Raji (cell line): ENCODE data around the gene ASCC3.

Source experiments
- POLR2A ChIP-seq: IDR thresholded peaks from 2 replicates; pipeline ENCODE4 v1.6.1; 2011; ENCODE audit warnings: low read depth, low read length, control low read depth; ENCODE audit not compliant: insufficient read depth

Gene ASCC3

DNA sequence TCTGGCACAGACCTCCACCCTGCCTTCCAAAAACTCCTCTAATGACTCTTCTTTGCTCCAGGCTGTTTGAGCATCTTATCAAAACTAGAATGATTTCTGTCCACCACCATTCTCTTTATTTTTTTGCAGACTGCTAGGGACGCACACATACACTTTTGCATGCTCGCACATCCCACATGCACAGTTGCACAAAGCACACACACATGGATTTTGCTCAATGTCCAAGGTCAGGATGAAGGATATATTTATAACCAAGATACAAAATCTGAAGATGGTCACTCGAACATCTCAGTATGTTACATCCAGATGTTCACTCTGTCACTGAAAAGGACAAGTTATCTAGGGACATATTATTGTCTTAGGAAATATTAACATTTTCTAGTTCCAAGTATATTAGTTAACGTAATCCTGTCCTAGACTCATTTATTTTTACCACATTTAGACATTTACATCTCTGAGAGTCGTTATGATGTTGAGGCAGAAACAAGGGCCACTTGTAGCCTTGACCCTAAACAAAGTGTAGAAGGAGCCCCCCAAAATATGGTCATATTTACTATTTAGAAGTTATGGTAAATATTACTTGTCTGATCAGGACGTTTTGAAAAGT lies 413.0 kb downstream of the ASCC3 start:
- no peak for TF ChIP-seq POLR2A

DNA sequence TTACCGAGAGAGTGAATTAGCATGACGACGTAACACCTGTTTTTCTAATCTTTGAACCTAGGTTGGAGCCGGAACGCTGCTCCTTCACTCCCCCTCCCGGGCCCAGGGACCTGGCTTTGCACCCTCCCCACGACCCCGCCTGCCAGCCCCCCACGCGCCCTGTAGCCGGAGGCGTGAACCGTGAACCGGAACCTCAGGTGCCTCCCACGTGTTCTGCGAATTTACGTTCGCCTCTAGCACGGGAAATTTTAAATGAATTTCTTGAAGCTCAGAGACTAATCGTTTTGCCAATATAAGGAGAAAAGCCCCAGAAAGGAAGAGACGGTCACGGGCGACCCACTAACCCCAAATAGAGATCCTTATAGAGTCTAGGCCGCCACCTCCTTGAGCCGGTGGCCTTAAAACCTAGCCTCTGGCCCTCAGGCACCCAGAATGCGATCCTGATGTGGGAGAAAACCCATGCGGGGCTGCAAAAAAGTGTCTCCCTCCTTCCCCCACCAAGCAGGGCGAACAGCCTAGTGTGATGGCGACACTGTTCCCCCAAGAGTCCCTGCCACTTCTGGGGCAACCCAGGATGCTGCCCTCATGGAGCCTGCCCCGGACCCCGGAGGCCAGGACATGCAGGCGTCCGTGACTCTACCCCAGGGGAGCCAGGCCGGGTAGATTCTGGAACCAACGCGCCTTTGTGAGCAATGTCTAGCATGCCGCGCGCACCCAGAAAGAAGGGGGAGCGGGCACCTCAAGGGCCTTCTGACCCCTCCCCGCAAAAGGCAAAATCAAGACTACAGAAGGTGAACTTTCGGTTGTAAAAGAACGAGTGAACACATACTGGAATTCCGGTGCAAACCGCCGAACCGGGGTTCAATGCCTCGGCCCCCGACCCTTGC lies 413.8 kb downstream of the ASCC3 start:
- TF ChIP-seq POLR2A, result no peak

DNA sequence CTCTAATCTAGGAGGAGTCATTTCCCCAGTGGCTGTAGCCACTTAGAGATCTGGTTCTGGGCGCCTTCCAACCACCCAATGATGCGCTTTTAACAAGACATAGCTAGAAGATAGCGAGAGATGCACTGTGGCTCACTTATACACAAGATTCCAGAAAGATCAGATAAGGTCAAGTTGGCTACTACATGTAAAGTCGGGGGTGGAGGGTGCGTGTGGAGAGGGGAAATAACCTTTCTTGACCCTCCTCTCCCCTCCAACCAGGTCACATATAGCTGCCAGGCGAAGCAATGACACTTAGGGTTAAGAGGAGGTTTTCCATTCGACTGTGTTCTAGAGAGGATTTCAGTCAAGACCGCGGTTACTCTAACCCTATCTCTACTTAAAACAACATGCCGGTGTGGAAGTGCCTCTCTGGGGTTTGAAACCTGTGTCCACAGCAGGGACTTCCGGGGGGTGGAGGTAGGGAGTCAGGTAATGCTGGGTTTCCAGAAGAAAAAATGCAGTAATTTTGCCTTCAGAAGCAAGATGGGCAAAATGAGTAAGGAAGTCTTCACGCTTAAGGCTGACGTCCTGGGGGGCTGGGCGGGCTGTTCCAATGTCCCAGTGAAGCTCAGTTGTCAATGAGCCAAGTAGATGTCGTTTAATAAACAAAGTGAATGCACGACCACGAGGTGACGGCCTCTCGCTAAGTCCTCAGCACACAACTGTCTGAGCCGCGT lies 414.6 kb downstream of the ASCC3 start:
- TF ChIP-seq POLR2A, result no peak

DNA sequence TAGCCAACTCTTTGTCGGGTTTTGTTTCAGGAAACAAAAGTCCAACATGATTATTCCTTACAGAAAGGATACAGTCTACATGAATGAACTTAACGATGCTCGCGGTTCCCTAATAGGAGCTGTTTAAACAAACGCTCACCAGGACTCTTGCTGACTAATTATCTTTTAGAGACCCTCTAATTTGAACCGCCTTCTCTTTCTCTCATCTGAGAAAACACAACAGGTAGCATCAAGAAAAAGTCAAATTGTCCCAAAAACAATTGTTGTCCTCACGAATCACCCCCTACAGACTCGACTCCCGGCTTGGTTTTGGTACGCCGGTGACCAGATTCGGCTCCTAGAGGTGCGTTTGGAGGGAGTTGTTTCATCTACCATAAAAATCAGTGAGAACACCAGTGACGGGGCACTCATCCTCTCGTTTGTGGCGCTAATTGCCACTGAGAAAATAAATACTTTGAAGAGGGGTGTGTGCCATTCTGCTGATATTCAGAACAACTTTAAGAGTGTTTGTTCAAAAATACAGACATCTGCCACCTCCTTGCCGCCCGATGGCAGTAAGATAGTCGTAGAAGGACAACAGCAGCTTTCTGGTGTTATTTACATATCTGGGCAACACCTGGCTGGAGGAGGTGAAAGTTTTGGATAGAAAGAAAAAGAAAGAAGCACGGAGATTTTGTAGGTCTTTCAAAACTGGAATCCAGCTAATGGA lies 415.3 kb downstream of the ASCC3 start:
- TF ChIP-seq POLR2A, result no peak

DNA sequence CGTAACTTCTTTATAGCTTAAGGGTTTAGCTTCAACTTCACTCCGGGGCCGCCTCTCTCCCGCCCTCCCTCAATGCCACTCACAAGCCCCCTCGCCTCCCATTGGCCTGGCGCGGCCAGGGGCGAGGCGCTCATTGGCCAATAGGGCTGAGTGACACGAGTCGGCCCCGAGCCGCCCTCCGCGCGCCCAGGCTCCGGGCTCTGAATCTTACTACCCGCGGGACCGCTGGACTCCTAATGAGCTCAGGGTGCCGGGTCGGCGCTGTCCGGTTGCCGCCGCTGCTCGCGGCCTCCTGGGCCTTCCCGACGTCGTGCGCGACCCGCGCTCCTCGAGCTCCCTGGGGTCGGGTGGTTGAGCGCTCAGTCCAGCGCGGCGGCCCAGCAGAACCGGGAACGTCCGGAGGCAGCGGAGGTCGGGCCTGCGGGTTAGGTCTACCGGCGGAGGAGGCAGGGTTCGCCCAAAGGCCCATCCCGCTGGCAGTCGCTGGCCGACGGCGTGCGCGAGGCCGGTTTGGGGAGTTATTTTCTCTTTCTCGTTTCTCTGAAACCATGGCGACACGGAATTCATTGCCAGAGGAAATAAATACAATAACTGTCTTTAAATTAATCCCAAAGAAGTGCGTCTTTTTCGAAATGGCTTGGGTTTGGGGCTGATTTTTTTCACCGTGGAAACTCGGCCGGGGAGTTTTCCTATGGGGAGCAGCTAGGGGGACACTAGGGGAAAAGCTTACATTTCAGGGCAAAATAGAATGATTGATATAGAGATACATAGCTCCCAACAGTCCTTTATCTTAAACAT lies 416.0 kb downstream of the ASCC3 start, which contains the start of gene SIM1:
SIM1 (minus strand) TSS at position 19 of the 798 bp plus-strand sequence. CDS start 1,453 bp downstream, outside the sequence.
- TF ChIP-seq POLR2A, result no peak

DNA sequence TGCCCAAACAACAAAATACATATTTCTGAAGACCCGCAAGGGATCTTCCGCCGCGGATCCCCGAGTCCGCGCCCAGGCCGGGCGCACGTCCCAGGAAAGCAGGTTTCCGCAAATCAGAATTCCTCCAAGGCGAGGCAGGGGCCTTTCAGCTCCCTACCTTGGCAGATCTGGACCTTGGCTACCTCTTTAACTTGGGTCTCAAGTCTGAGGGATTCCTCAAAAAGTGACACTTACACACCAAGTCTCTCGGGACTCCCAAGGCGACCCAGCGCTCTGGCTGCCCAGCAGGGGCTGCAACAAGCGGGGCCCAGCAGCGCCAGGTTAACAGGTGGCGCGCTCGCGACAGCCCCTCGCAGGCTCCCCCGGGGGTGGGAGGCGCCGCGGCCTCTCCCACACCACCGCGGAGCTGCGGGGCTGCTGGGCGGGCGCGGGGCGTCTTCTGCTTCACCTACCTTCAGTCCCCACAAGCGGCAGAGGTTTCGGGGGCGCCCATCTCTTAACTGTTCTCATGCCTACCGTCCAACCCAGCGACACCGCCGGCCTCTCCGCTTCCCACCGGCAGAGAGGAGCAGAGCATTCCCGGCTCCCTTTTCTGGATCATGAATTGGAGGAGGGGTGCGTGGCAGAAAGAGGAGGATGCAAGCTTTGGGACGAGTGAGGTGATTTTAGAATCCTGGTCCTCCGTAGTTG lies 416.8 kb downstream of the ASCC3 start:
- TF ChIP-seq POLR2A, result no peak

DNA sequence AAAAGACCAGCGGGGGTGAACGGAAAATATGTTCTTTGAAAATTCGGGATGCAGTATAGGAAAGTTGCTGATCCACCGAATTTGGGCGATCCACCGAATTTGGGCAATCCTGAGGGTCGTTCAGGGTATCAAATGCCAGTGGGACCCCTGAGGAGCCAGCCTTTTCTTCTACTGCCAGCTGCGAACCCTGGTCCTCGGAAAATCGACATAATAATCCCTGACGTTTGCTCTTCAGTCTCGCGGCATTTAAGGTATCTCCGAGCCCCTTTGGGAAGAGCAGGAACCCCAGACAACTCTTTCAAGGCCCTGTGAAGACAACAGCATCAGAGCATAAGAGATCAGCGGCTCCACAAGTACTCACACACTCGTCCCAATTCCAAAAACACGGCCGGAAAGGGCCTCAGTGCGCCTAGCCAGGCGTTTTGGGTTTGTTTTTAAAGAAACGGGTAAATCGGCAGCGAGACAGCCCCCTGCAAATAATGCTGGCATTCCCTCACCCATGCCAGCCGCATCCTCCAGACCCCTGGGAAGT lies 417.4 kb downstream of the ASCC3 start:
- TF ChIP-seq POLR2A, result no peak

DNA sequence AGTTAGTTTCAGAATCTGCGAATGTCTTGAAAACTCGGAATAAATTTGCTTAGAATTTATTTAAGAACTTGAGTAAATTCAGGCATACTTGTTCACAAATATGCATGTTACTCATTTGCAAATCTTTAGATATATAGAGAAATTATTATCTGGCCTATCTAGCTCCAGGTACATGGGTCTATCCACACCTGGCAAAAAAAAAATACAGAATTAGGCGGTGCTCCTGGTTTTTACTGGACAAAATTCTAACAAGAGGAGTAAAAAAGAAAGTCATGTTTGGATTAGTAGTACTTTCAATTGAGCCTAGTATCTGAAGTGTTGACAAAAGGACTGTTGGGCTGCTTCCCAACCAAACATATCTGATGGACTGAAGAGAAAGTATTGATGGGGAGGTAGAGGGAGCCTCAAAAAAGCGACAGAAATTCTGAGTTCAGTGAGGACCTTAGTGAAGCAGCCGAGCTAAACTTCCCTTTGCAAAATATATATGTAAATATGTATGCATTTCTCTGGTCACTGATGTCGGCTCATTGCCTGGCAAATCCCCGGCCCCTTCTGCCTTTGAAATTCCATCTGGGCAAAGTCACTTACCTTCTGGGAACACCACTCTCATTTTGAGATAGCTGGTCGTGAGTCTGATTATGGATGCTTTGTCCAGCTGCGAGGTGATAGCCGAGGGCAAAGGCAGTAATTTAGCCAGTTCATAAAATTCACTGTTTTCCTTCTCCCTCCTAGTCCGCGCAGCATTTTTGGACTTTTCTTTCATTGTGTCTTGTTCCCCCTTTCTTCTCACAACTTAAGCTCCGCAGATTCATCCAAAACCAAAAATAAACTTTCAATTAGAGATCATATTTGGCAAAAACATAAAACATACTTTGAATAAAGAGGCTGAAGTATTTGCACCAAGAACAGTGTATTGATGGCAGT lies 418.2 kb downstream of the ASCC3 start:
- TF ChIP-seq POLR2A, result no peak

DNA sequence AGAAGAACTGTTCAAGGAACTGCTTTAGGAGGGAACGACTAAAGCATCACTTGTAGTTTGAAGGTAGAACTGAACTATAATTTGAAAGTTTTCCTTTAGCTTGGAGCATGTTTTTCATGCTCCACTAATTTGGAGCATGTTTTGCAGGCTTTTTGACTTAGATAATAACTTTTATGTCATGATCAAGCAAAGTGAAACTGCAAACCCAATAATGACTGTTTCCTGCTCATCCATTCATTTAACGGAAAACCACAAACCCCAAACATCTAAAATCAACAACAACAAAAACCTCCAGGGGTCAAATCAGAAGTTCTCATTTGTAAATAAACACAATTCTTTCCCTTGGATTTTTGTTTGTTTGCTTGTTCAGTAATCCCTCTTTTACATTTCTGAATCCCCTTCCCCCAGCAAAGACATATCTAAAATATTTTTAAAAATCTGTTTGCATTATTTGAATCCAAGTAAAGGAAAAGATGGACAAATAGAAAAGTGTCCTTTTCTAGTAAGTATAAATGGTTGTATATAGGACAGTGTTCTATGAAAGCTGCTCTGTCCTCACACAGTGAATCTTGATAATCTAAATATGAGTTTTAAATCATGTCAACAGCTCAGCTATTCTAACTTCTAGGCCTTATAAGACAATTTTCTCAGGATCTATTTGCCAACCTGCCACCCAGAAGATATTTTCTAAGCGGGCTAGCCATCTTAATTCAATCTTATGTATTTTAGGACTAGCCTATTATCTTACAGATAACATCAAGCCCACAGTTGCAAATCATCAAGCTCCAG lies 419.0 kb downstream of the ASCC3 start:
- TF ChIP-seq POLR2A, result no peak

DNA sequence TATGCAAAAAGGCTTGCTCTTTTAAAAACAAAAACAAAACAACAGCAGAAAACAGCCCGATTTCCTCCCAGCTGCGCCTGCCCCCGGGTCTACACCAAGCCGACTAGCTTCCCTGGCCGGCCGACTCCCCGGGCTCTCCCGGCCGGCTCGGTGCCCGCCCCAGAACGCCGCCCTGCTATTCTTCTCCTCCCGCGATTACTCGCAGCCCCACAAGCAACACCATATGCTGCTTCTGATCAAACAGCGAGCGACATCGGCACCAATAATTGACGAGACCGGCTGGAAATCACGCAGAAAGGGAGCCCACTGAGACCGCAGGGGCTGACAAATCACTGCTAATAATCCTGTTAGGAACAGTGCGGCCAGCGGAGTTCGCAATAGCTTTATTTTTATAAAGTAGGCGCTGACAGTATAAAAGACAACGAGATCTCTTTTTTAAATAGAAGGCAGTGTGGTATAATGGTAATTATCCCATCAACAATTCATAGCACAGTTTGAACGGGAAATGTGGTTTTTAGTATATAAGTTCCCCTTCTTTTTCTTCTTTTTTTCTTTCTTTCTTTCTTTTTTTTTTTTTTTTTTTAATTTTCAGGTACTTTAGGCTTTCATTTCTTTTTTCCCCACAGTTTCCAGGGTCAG lies 419.7 kb downstream of the ASCC3 start:
- no peak for TF ChIP-seq POLR2A

DNA sequence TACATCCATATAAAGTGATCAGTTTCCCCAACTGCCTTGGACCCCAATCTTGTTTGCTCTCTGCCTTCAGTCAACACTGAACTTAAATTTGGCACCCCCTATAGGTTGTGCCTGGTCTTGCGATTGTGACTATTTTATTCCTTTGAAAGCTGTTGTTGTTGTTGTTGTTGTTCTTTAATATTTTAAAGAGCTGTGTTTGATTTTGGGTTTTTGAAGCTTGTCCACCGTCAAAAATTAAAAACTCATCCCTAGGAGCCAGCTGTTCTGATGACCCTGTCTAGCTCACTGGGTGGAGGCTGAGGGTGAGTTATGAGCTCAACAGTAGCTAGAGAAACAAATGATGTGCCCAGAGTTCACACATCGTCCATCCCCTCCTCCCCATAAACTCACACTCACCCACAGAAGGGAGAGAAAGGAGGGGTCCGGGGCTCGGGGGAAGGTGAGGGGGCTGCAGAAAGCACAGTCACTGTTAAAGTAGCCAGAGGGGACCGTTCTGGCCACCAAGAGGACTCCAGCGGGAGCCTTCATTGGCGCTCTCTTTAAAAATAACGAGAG lies 420.4 kb downstream of the ASCC3 start:
- no peak for TF ChIP-seq POLR2A
